GM21423 (cell line): Measurements from ENCODE around the gene SMAD5.

ENCODE experiments used
- ATAC-seq: cut with Tn5 transposase; IDR thresholded peaks from one replicate; pipeline ENCODE4 v1.9.1; 2021; ENCODE audit warnings: mild to moderate bottlenecking, moderate library complexity; ENCODE audit not compliant: unreplicated experiment

SMAD5 gene

GRCh38 chr5:136193322-136193935 is 60.8 kb downstream of the SMAD5 start:
- no peak for ATAC-seq

- ATAC-seq: no peak
These were observed 61.9 kb downstream of the SMAD5 start for GRCh38 chr5:136194576-136194975.

GRCh38 chr5:136195971-136196820 is 63.6 kb downstream of the SMAD5 start:
- ATAC-seq: no peak

GRCh38 chr5:136197462-136198142 is 65.0 kb downstream of the SMAD5 start:
- no peak for ATAC-seq

GRCh38 chr5:136198453-136198852 is 65.8 kb downstream of the SMAD5 start:
- ATAC-seq: no peak

- no peak for ATAC-seq
These were observed 66.8 kb downstream of the SMAD5 start for GRCh38 chr5:136199408-136199807.

- ATAC-seq: no peak
These were observed 67.5 kb downstream of the SMAD5 start for GRCh38 chr5:136200130-136200529.

- ATAC-seq: no peak
These were observed 68.1 kb downstream of the SMAD5 start for GRCh38 chr5:136200761-136201160.

- no peak for ATAC-seq
These were observed 69.2 kb downstream of the SMAD5 start for GRCh38 chr5:136201870-136202269.

GRCh38 chr5:136202469-136203205 is 70.0 kb downstream of the SMAD5 start:
- ATAC-seq: no peak

- no peak for ATAC-seq
These were observed 70.8 kb downstream of the SMAD5 start for GRCh38 chr5:136203303-136203922.

- no peak for ATAC-seq
These were observed 72.5 kb downstream of the SMAD5 start for GRCh38 chr5:136205061-136205702.

- no peak for ATAC-seq
These were observed 73.3 kb downstream of the SMAD5 start for GRCh38 chr5:136205941-136206340.

GRCh38 chr5:136206361-136206760 is 73.7 kb downstream of the SMAD5 start:
- no peak for ATAC-seq

GRCh38 chr5:136207631-136208030 is 75.0 kb downstream of the SMAD5 start:
- no peak for ATAC-seq

GRCh38 chr5:136208916-136209315 is 76.3 kb downstream of the SMAD5 start:
- no peak for ATAC-seq

GRCh38 chr5:136209346-136209910 is 76.8 kb downstream of the SMAD5 start:
- no peak for ATAC-seq

- no peak for ATAC-seq
These were observed 77.6 kb downstream of the SMAD5 start for GRCh38 chr5:136210259-136210658.

GRCh38 chr5:136211282-136212040 is 78.8 kb downstream of the SMAD5 start:
- ATAC-seq: no peak
